Activated gamma-delta T cell (primary cell): ENCODE data around the gene NRN1L.
"Not testable (repeated sequence)": the region's sequence is repeated elsewhere in the genome, so short reads cannot be mapped to it uniquely, and the experiment has no call there.

Experiments used
- DNase-seq: peaks from one replicate; lab custom pipeline; 2025; lab: John Stamatoyannopoulos, UW

Gene NRN1L

GRCh38 chr16:67882374-67883145 lies 2.1 kb upstream of the NRN1L start:
- DNase-seq, result no peak

- no peak for DNase-seq
These were observed 1.4 kb upstream of the NRN1L start for GRCh38 chr16:67883146-67883871.

GRCh38 chr16:67883872-67884261 lies 818 bp upstream of the NRN1L start:
- DNase-seq, result peak; percentile 43

GRCh38 chr16:67885545-67885944 lies 860 bp downstream of the NRN1L start:
- no peak for DNase-seq

- DNase-seq, result no peak
These were observed 1.3 kb downstream of the NRN1L start for GRCh38 chr16:67885976-67886375.

- no peak for DNase-seq
These were observed 1.7 kb downstream of the NRN1L start for GRCh38 chr16:67886387-67886786.

GRCh38 chr16:67888331-67888730 lies 3.6 kb downstream of the NRN1L start:
- no peak for DNase-seq

- DNase-seq, result no peak
These were observed 7.7 kb downstream of the NRN1L start for GRCh38 chr16:67892375-67892774.

GRCh38 chr16:67892899-67893742 lies 8.4 kb downstream of the NRN1L start, which contains the start of gene PSKH1:
Gene PSKH1 (plus strand): TSS chr16:67893254. CDS start chr16:67908750, 15,496 bp downstream.
- peak; percentile 92 for DNase-seq

GRCh38 chr16:67893743-67894399 lies 9.2 kb downstream of the NRN1L start:
- DNase-seq, result no peak

GRCh38 chr16:67897231-67897630 lies 12.5 kb downstream of the NRN1L start:
- no peak for DNase-seq

GRCh38 chr16:67901734-67902133 lies 17.0 kb downstream of the NRN1L start:
- DNase-seq, result no peak

- DNase-seq, result no peak
These were observed 18.1 kb downstream of the NRN1L start for GRCh38 chr16:67902831-67903230.

GRCh38 chr16:67907397-67908180 lies 22.9 kb downstream of the NRN1L start:
- DNase-seq, result no peak

GRCh38 chr16:67909056-67909742 lies 24.5 kb downstream of the NRN1L start:
- DNase-seq, result no peak

GRCh38 chr16:67910158-67910557 lies 25.5 kb downstream of the NRN1L start:
- DNase-seq, result no peak

GRCh38 chr16:67914758-67915495 lies 30.2 kb downstream of the NRN1L start:
- DNase-seq, result no peak

GRCh38 chr16:67915496-67915769 lies 30.7 kb downstream of the NRN1L start:
- DNase-seq, result not testable (repeated sequence)

- DNase-seq, result no peak
These were observed 31.4 kb downstream of the NRN1L start for GRCh38 chr16:67915831-67916723.
